SK-N-SH (cell line): ENCODE data around the gene AUTS2. TPM values are rescaled to one million over a fixed set of nuclear protein-coding genes. Genes with fewer than 3 reads are reported as not detected.

Source experiments
- CTCF ChIA-PET: fragments of 300-600, 350-600 bp; formaldehyde crosslinking; extraction: SDS; loops from one replicate; lab custom pipeline; 2021; lab: Yijun Ruan, JAX
- POLR2A ChIA-PET: fragments of 350-600 bp; sonication (Branson Sonifier 250); formaldehyde crosslinking; extraction: SDS; loops from one replicate; lab custom pipeline; 2020; ENCODE audit warnings: antibody characterized with exemption, inconsistent platforms; lab: Yijun Ruan, JAX
- DNase-seq: peaks from one replicate; pipeline ENCODE4 v3.0.0; 2012
- H2AFZ ChIP-seq: fragments of 200-600 bp; sonication (generic); 2 replicates; pipeline ENCODE4 v1.8.1; 2016; ENCODE audit warnings: antibody characterized with exemption, mild to moderate bottlenecking, low read depth
- H3F3A ChIP-seq: fragments of 200-600 bp; sonication (generic); replicated peaks from 2 replicates; pipeline ENCODE3; 2016; ENCODE audit warnings: antibody characterized with exemption, mild to moderate bottlenecking; ENCODE audit not compliant: insufficient read depth
- H3K27ac ChIP-seq, 2 experiments: fragments of 200-500 bp in 1 of 2; fragments of 200-600 bp in 1 of 2; sonication (Bioruptor generic) in 1 of 2; sonication (generic), shearing (Covaris generic) in 1 of 2; 2 replicates each; pipeline versions ENCODE4 v1.5.1 to v1.6.1; 2014 to 2016; ENCODE audit warnings: low read depth in 2 of 2, inconsistent platforms in 1 of 2, low read length in 1 of 2, mild to moderate bottlenecking in 1 of 2, mixed read lengths in 1 of 2
- H3K27me3 ChIP-seq: fragments of 200-600 bp; sonication (generic), shearing (Covaris generic); 2 replicates; pipeline ENCODE4 v1.6.1; 2016; ENCODE audit warnings: mixed run types; ENCODE audit not compliant: insufficient read depth
- H3K36me3 ChIP-seq, 2 experiments: fragments of 200-500 bp in 1 of 2; fragments of 200-600 bp in 1 of 2; sonication (Bioruptor generic) in 1 of 2; sonication (generic) in 1 of 2; replicated peaks in 1 of 2; 2 replicates each; pipeline versions ENCODE3 to v1.5.1; 2014 to 2016; ENCODE audit warnings: low read length in 1 of 2, mild to moderate bottlenecking in 1 of 2; ENCODE audit not compliant: insufficient read depth in 2 of 2, control insufficient read depth in 1 of 2
- H3K4me1 ChIP-seq, 2 experiments: fragments of 200-500 bp in 1 of 2; fragments of 200-600 bp in 1 of 2; sonication (Bioruptor generic) in 1 of 2; sonication (generic), shearing (Covaris generic) in 1 of 2; 2 replicates each; pipeline versions ENCODE4 v1.5.1 to v1.6.1; 2014 to 2016; ENCODE audit warnings: low read depth in 1 of 2, low read length in 1 of 2, mixed run types in 1 of 2; ENCODE audit not compliant: insufficient read depth in 2 of 2, control insufficient read depth in 1 of 2
- H3K4me2 ChIP-seq: fragments of 200-600 bp; sonication (generic), shearing (Covaris generic); 2 replicates; pipeline ENCODE4 v1.6.1; 2017; ENCODE audit warnings: mixed run types
- H3K4me3 ChIP-seq, 2 experiments: fragments of 200-500 bp in 1 of 2; fragments of 200-600 bp in 1 of 2; sonication (Bioruptor generic) in 1 of 2; sonication (generic), shearing (Covaris generic) in 1 of 2; 2 replicates each; pipeline versions ENCODE4 v1.5.1 to v1.8.1; 2014 to 2016; ENCODE audit warnings: low read depth in 2 of 2, inconsistent platforms in 1 of 2, low read length in 1 of 2, mild to moderate bottlenecking in 1 of 2, mixed read lengths in 1 of 2, moderate library complexity in 1 of 2
- H3K79me2 ChIP-seq: fragments of 200-600 bp; sonication (generic); 2 replicates; pipeline ENCODE4 v1.8.1; 2017; ENCODE audit warnings: mild to moderate bottlenecking; ENCODE audit not compliant: insufficient read depth
- H3K9ac ChIP-seq: fragments of 200-600 bp; sonication (generic); 2 replicates; pipeline ENCODE4 v1.6.1; 2017; ENCODE audit warnings: mixed run types
- H3K9me2 ChIP-seq: fragments of 200-600 bp; sonication (generic); 2 replicates; pipeline ENCODE4 v1.6.1; 2017; ENCODE audit warnings: mixed run types
- H3K9me3 ChIP-seq: fragments of 200-600 bp; sonication (generic); 2 replicates; pipeline ENCODE4 v1.6.1; 2017; ENCODE audit warnings: mixed run types, mild to moderate bottlenecking, moderate library complexity
- H4K20me1 ChIP-seq: fragments of 200-600 bp; sonication (generic); 2 replicates; pipeline ENCODE4 v1.6.1; 2017; ENCODE audit warnings: mild to moderate bottlenecking, mixed run types; ENCODE audit not compliant: insufficient read depth
- CHD2 ChIP-seq: fragments of 150-350 bp; IDR thresholded peaks from 2 replicates; pipeline ENCODE4 v1.6.1; 2018; ENCODE audit warnings: low read length; ENCODE audit not compliant: partially characterized antibody
- CTCF ChIP-seq: fragments of 200-600 bp; sonication (generic); IDR thresholded peaks from 2 replicates; pipeline ENCODE4 v1.6.1; 2017; ENCODE audit warnings: antibody characterized with exemption, mild to moderate bottlenecking, moderate library complexity
- ELF1 ChIP-seq: IDR thresholded peaks from 2 replicates; pipeline ENCODE4 v1.4.0; 2012
- EP300 ChIP-seq, 2 experiments: IDR thresholded peaks; 2 replicates each; pipeline versions ENCODE4 v1.4.0 to v1.6.1; 2012; ENCODE audit warnings: borderline replicate concordance in 1 of 2, low read depth in 1 of 2, low read length in 1 of 2
- FOXM1 ChIP-seq: IDR thresholded peaks from 2 replicates; pipeline ENCODE4 v1.4.0; 2012; ENCODE audit warnings: low read depth, mild to moderate bottlenecking
- GABPA ChIP-seq: IDR thresholded peaks from 2 replicates; pipeline ENCODE4 v1.4.0; 2012; ENCODE audit warnings: low read depth, mild to moderate bottlenecking
- GATA2 ChIP-seq: sonication (generic); formaldehyde crosslinking; IDR thresholded peaks from 2 replicates; pipeline ENCODE4 v1.5.0; 2020; ENCODE audit warnings: mild to moderate bottlenecking, missing genetic modification reagents
- JUND ChIP-seq: IDR thresholded peaks from 2 replicates; pipeline ENCODE4 v1.4.0; 2012
- MEF2A ChIP-seq: IDR thresholded peaks from 2 replicates; pipeline ENCODE4 v1.4.0; 2012; ENCODE audit warnings: low read depth, borderline replicate concordance
- MXI1 ChIP-seq: IDR thresholded peaks from 2 replicates; pipeline ENCODE4 v1.6.1; 2012; ENCODE audit warnings: mild to moderate bottlenecking, low read depth, low read length, improper control_type of control experiment
- POLR2AphosphoS5 ChIP-seq: IDR thresholded peaks from 2 replicates; pipeline ENCODE4 v1.6.1; 2012; ENCODE audit warnings: low read depth, low read length
- RCOR1 ChIP-seq: fragments of 150-350 bp; IDR thresholded peaks from 2 replicates; pipeline ENCODE4 v1.6.1; 2017; ENCODE audit warnings: antibody characterized with exemption, low read length
- RFX5 ChIP-seq: IDR thresholded peaks from 2 replicates; pipeline ENCODE4 v1.6.1; 2012; ENCODE audit warnings: mild to moderate bottlenecking, improper control_type of control experiment, low read length
- RXRA ChIP-seq: IDR thresholded peaks from 2 replicates; pipeline ENCODE4 v1.4.0; 2012; ENCODE audit warnings: low read depth, mild to moderate bottlenecking, borderline replicate concordance
- SIN3A ChIP-seq: IDR thresholded peaks from 2 replicates; pipeline ENCODE4 v1.6.1; 2012; ENCODE audit warnings: low read depth, mild to moderate bottlenecking, low read length, moderate library complexity, borderline replicate concordance
- TAF1 ChIP-seq: IDR thresholded peaks from 2 replicates; pipeline ENCODE4 v1.6.1; 2012; ENCODE audit warnings: low read depth, mild to moderate bottlenecking, low read length, moderate library complexity, borderline replicate concordance
- TCF12 ChIP-seq: IDR thresholded peaks from 2 replicates; pipeline ENCODE4 v1.4.0; 2012
- USF1 ChIP-seq: IDR thresholded peaks from 2 replicates; pipeline ENCODE4 v1.4.0; 2012; ENCODE audit warnings: low read depth, borderline replicate concordance
- USF2 ChIP-seq: fragments of 150-350 bp; IDR thresholded peaks from 2 replicates; pipeline ENCODE4 v1.6.1; 2017; ENCODE audit warnings: antibody characterized with exemption, low read length, low read depth, borderline replicate concordance
- YY1 ChIP-seq: IDR thresholded peaks from 2 replicates; pipeline ENCODE4 v1.4.0; 2012; ENCODE audit warnings: low read depth, mild to moderate bottlenecking
- WGBS: methylation state at CpG from one replicate; pipeline ENCODE4 v1.1.6; 2017; ENCODE audit warnings: low lambda C conversion rate; 5-methylcytosine and 5-hydroxymethylcytosine counted together
- polyA plus RNA-seq, 3 experiments: library from polyadenylated mRNA; depleted of rRNA; stranded (reverse); fragments of >200 nt; gene quantifications; 2 replicates each; pipeline ENCODE4 v1.2.3, GENCODE V29; 2012
- TF ChIP-seq, protein P1 (sequence below): fragments of 150-350 bp; IDR thresholded peaks from 2 replicates; pipeline ENCODE4 v1.6.1; 2016; ENCODE audit warnings: mild to moderate bottlenecking, low read depth, low read length
- TF ChIP-seq, protein P2 (sequence below): IDR thresholded peaks from 2 replicates; pipeline ENCODE4; 2012

Gene AUTS2
- polyA plus RNA-seq, 1 of the 3 experiments (the other 2 are of a cell fraction) = 15.6 TPM

GRCh38 chr7:69550991-69551390 is 47.3 kb upstream of the AUTS2 start:
- TF ChIP-seq SIN3A (no peak), RFX5 (no peak), USF2 (no peak), MEF2A (no peak), RCOR1 (no peak), CHD2 (no peak), TCF12 (no peak), FOXM1 (no peak), TAF1 (no peak), USF1 (no peak), GATA2 (CRISPR knock-in tag) (no peak), GABPA (no peak), ELF1 (no peak), EP300 (IDR thresholded peaks at IDR 0.05; ENCODE audit: borderline replicate concordance in 1 of 2, low read depth in 1 of 2, low read length in 1 of 2) (no peak)
- TF ChIP-seq, protein P1, sequence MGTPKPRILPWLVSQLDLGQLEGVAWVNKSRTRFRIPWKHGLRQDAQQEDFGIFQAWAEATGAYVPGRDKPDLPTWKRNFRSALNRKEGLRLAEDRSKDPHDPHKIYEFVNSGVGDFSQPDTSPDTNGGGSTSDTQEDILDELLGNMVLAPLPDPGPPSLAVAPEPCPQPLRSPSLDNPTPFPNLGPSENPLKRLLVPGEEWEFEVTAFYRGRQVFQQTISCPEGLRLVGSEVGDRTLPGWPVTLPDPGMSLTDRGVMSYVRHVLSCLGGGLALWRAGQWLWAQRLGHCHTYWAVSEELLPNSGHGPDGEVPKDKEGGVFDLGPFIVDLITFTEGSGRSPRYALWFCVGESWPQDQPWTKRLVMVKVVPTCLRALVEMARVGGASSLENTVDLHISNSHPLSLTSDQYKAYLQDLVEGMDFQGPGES = no peak
- Histone ChIP-seq H3K36me3 (no peaks in the 10 kb centered on the region), H3K4me1 (no peaks in the 10 kb centered on the region), H3K9me2 (no peaks in the 10 kb centered on the region), H3K9me3 (no peaks in the 10 kb centered on the region), H2AFZ (no peak overlapping the region), H3K4me3 (no peak overlapping the region), H3K9ac (no peak overlapping the region), H3K4me2 (no peak overlapping the region), H4K20me1 (no peaks in the 10 kb centered on the region), H3F3A (no peaks in the 10 kb centered on the region), H3K27me3 (no peaks in the 10 kb centered on the region), H3K27ac (no peak overlapping the region), H3K79me2 (no peaks in the 10 kb centered on the region)
- CTCF ChIA-PET = interaction anchor here (1.6 kb wide), 1 partner anchor 10 kb away, joined by 5 read pairs; no protein-coding TSS in a partner anchor
- DNase-seq = no peak
- POLR2A ChIA-PET = no interaction called here
- whole genome bisulfite sequencing = 56% methylated on average over 6 of the region's 6 CpGs

DNA sequence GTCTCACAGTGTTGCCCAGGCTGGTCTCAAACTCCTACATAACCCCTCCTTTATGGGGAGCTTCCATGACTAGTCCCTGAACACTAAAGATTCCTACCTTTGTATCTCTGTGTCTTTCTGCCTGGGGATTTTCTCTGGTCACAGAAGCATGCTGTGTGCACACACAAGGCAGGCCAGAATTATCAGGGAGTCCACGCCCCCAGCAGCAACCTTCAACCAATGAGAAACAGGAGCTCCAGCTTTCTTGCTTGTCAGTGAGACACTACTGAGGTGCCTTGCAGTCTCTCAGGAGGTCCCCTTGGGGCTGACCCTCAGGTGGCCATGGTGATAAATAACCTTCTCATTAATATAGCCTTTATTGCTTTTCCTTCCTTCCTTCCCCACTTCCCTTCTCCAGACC is 45.1 kb upstream of the AUTS2 start:
- H3K27me3 ChIP-seq = no peaks in the 10 kb centered on the region; the same call in 1 of the 2 replicates
- H3K4me1 ChIP-seq = no peaks in the 10 kb centered on the region
- no peak overlapping the region for H3K27ac ChIP-seq
- DNase-seq = no peak
- H3K4me2 ChIP-seq = no peak overlapping the region
- H3F3A ChIP-seq = no peaks in the 10 kb centered on the region
- H4K20me1 ChIP-seq = no peaks in the 10 kb centered on the region
- H3K36me3 ChIP-seq = no peaks in the 10 kb centered on the region
- no peak overlapping the region for H2AFZ ChIP-seq
- no peak overlapping the region for H3K9ac ChIP-seq
- POLR2A ChIA-PET = no interaction called here
- H3K4me3 ChIP-seq = no peak overlapping the region
- H3K9me3 ChIP-seq = no peaks in the 10 kb centered on the region
- H3K79me2 ChIP-seq = no peaks in the 10 kb centered on the region
- H3K9me2 ChIP-seq = no peaks in the 10 kb centered on the region
- no peak for TF ChIP-seq YY1
- no peak for TF ChIP-seq JUND
- no peak for TF ChIP-seq EP300 (IDR thresholded peaks at IDR 0.05; ENCODE audit: borderline replicate concordance in 1 of 2, low read depth in 1 of 2, low read length in 1 of 2)
- TF ChIP-seq FOXM1 = no peak
- TF ChIP-seq CTCF = no peak
- no peak for TF ChIP-seq TCF12
- no peak for TF ChIP-seq TAF1
- TF ChIP-seq USF1 = no peak
- no peak for TF ChIP-seq RXRA
- TF ChIP-seq, protein P2, sequence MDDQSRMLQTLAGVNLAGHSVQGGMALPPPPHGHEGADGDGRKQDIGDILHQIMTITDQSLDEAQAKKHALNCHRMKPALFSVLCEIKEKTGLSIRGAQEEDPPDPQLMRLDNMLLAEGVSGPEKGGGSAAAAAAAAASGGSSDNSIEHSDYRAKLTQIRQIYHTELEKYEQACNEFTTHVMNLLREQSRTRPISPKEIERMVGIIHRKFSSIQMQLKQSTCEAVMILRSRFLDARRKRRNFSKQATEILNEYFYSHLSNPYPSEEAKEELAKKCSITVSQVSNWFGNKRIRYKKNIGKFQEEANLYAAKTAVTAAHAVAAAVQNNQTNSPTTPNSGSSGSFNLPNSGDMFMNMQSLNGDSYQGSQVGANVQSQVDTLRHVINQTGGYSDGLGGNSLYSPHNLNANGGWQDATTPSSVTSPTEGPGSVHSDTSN = no peak
- no peak for TF ChIP-seq MXI1
- no peak for TF ChIP-seq POLR2AphosphoS5
- TF ChIP-seq, all 33 proteins: peak for 0
- WGBS = 30% methylated on average over 1 of the region's 1 CpG
- CTCF ChIA-PET = interaction anchor here (0.8 kb wide), 2 partner anchors 12 to 16 kb away, joined by 3 read pairs; no protein-coding TSS in a partner anchor
